ENCODE measurements around the gene FRAS1.

Gene FRAS1

GRCh38 chr4:78578674-78579425 lies 521.7 kb downstream of the FRAS1 start:
- Histone ChIP-seq H3K36me3 (ENCODE audit: control insufficient read depth, insufficient read depth, low read length) (peaks cover 6% of the 10 kb centered on the region; the same call in 1 of the 2 replicates), H3K27me3 (ENCODE audit: control insufficient read depth, insufficient read depth, low read length) (no peaks in the 10 kb centered on the region), H3K27ac (ENCODE audit: low read depth, low read length) (no peak overlapping the region), H3K4me1 (ENCODE audit: control insufficient read depth, insufficient read depth, low read length) (no peaks in the 10 kb centered on the region), H3K9ac (ENCODE audit: low read depth, low read length) (no peak overlapping the region), H3K9me3 (ENCODE audit: control insufficient read depth, insufficient read depth, low read length) (no peaks in the 10 kb centered on the region), H3K4me3 (ENCODE audit: low read depth, low read length) (no peak overlapping the region)

GRCh38 chr4:78581618-78582017 lies 524.5 kb downstream of the FRAS1 start:
- Histone ChIP-seq H3K4me3 (ENCODE audit: low read depth, low read length) (no peak overlapping the region), H3K9me3 (ENCODE audit: control insufficient read depth, insufficient read depth, low read length) (no peaks in the 10 kb centered on the region), H3K9ac (ENCODE audit: low read depth, low read length) (no peak overlapping the region), H3K27ac (ENCODE audit: low read depth, low read length) (no peak overlapping the region), H3K27me3 (ENCODE audit: control insufficient read depth, insufficient read depth, low read length) (no peaks in the 10 kb centered on the region), H3K36me3 (ENCODE audit: control insufficient read depth, insufficient read depth, low read length) (peaks cover 12% of the 10 kb centered on the region), H3K4me1 (ENCODE audit: control insufficient read depth, insufficient read depth, low read length) (no peaks in the 10 kb centered on the region)

GRCh38 chr4:78584863-78585547 lies 527.9 kb downstream of the FRAS1 start:
- Histone ChIP-seq H3K9ac (ENCODE audit: low read depth, low read length) (no peak overlapping the region), H3K9me3 (ENCODE audit: control insufficient read depth, insufficient read depth, low read length) (no peaks in the 10 kb centered on the region), H3K4me1 (ENCODE audit: control insufficient read depth, insufficient read depth, low read length) (no peaks in the 10 kb centered on the region)

GRCh38 chr4:78585633-78586032 lies 528.5 kb downstream of the FRAS1 start:
- Histone ChIP-seq H3K4me3 (ENCODE audit: low read depth, low read length) (no peak overlapping the region), H3K4me1 (ENCODE audit: control insufficient read depth, insufficient read depth, low read length) (no peaks in the 10 kb centered on the region), H3K27ac (ENCODE audit: low read depth, low read length) (no peak overlapping the region), H3K9ac (ENCODE audit: low read depth, low read length) (no peak overlapping the region), H3K36me3 (ENCODE audit: control insufficient read depth, insufficient read depth, low read length) (peaks cover 20% of the 10 kb centered on the region), H3K27me3 (ENCODE audit: control insufficient read depth, insufficient read depth, low read length) (no peaks in the 10 kb centered on the region), H3K9me3 (ENCODE audit: control insufficient read depth, insufficient read depth, low read length) (no peaks in the 10 kb centered on the region)

More at GRCh38 chr4:78584863-78585547, 527.9 kb downstream of the FRAS1 start:
- Histone ChIP-seq H3K4me3 (ENCODE audit: low read depth, low read length) (no peak overlapping the region), H3K27ac (ENCODE audit: low read depth, low read length) (no peak overlapping the region), H3K36me3 (ENCODE audit: control insufficient read depth, insufficient read depth, low read length) (peaks cover 20% of the 10 kb centered on the region), H3K27me3 (ENCODE audit: control insufficient read depth, insufficient read depth, low read length) (no peaks in the 10 kb centered on the region)

- Histone ChIP-seq H3K27me3 (ENCODE audit: control insufficient read depth, insufficient read depth, low read length) (no peaks in the 10 kb centered on the region), H3K9ac (ENCODE audit: low read depth, low read length) (no peak overlapping the region), H3K4me1 (ENCODE audit: control insufficient read depth, insufficient read depth, low read length) (no peaks in the 10 kb centered on the region), H3K9me3 (ENCODE audit: control insufficient read depth, insufficient read depth, low read length) (no peaks in the 10 kb centered on the region), H3K27ac (ENCODE audit: low read depth, low read length) (no peak overlapping the region), H3K36me3 (ENCODE audit: control insufficient read depth, insufficient read depth, low read length) (peaks cover 17% of the 10 kb centered on the region), H3K4me3 (ENCODE audit: low read depth, low read length) (no peak overlapping the region)
These were observed 531.9 kb downstream of the FRAS1 start for GRCh38 chr4:78588894-78589545.

- Histone ChIP-seq H3K4me1 (ENCODE audit: control insufficient read depth, insufficient read depth, low read length) (no peaks in the 10 kb centered on the region), H3K4me3 (ENCODE audit: low read depth, low read length) (no peak overlapping the region), H3K27me3 (ENCODE audit: control insufficient read depth, insufficient read depth, low read length) (no peaks in the 10 kb centered on the region), H3K36me3 (ENCODE audit: control insufficient read depth, insufficient read depth, low read length) (peaks cover 13% of the 10 kb centered on the region), H3K9ac (ENCODE audit: low read depth, low read length) (no peak overlapping the region), H3K27ac (ENCODE audit: low read depth, low read length) (no peak overlapping the region), H3K9me3 (ENCODE audit: control insufficient read depth, insufficient read depth, low read length) (no peaks in the 10 kb centered on the region)
These were observed 534.3 kb downstream of the FRAS1 start for GRCh38 chr4:78591404-78591803.

GRCh38 chr4:78592088-78592783 lies 535.1 kb downstream of the FRAS1 start:
- H3K4me3 ChIP-seq (ENCODE audit: low read depth, low read length) = no peak overlapping the region
- H3K27ac ChIP-seq (ENCODE audit: low read depth, low read length) = no peak overlapping the region
- H3K36me3 ChIP-seq (ENCODE audit: control insufficient read depth, insufficient read depth, low read length) = peaks cover 4% of the 10 kb centered on the region; the same call in 1 of the 2 replicates
- H3K9me3 ChIP-seq (ENCODE audit: control insufficient read depth, insufficient read depth, low read length) = no peaks in the 10 kb centered on the region
- H3K4me1 ChIP-seq (ENCODE audit: control insufficient read depth, insufficient read depth, low read length) = no peaks in the 10 kb centered on the region
- H3K27me3 ChIP-seq (ENCODE audit: control insufficient read depth, insufficient read depth, low read length) = no peaks in the 10 kb centered on the region
- H3K9ac ChIP-seq (ENCODE audit: low read depth, low read length) = no peak overlapping the region

Measured in HUES48 (cell line).